HG03097 (cell line): ENCODE results near the gene LCN9.

Experiments used
- ATAC-seq: cut with Tn5 transposase; IDR thresholded peaks from one replicate; pipeline ENCODE4 v1.9.1; 2021; ENCODE audit not compliant: unreplicated experiment, low FRiP score

LCN9 gene

DNA sequence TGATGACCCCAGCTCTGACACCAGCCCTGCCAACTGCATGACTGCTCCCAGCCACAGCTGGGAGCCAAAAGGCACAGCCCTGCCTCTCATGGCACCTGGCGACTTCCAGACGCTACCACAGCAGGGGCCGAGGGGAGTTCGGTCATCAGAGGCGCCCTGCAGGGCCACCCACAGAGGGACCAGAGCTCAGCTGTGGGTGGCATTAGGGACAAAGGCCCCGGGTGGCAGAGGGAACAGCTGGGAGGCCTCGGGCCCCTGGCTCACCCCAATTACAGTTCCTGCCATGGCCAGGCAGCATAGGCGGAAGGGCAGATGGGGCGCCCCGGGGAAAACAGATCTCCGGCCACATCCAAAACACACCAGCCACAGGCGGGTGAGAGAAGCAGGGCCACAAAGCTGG is 32.5 kb downstream of the LCN9 start:
- ATAC-seq, result no peak

DNA sequence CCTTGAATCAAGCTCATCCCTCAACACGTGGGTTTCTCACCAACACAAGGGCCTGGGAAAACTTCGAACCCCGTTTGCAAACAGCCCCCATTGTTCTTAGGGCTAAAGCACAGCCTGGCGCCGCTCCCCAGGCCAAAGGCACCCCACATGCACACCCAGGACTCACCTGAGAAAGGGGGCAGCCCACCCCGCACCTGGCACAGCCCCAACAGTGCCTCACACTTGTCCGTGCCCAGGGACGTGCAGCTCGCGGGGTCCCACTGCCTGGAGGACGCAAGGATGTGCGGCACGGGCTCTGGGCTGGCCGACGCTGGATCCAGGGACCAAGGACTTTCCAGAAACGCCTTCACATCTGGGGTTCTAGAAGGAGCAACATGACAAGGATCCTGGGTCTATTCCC is 33.3 kb downstream of the LCN9 start:
- ATAC-seq, result no peak

DNA sequence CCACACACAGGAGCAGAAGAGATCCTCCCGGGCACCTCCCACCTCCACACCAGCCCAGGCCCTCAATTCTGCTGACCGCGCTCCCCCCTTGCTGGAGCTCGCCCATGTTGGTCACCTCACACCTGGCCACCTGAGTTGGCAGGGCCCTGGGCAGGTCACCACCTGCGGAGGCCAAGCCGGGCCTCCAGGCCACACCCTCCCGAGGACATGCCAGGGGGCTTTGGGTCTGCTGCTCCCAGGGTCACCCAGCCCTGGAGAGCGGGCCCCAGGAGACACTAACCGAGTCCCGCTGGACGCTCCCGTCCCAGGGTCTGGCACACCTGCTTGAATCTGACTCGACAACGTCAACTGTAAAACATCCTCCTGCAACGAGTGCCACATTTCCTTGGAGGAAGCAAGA is 34.1 kb downstream of the LCN9 start:
- no peak for ATAC-seq

DNA sequence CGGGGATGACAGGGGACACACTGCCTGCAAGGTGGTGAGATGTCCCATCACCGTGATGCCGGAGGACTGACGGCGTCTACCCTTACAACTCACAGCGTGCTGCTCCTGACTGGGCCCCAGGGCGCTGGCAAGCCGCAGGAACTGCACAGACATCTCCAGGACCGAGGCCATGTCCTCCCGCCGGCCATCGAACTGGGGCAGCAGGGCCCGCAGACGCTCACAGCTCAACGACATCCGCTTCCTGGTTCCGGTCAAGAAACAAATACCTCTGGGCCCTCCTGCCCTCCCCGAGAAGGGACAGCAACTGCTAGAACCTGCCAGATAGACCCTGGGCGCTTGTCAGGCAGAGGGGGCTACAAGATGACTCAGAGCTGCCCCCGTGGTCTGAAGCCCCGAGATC is 35.1 kb downstream of the LCN9 start:
- no peak for ATAC-seq

DNA sequence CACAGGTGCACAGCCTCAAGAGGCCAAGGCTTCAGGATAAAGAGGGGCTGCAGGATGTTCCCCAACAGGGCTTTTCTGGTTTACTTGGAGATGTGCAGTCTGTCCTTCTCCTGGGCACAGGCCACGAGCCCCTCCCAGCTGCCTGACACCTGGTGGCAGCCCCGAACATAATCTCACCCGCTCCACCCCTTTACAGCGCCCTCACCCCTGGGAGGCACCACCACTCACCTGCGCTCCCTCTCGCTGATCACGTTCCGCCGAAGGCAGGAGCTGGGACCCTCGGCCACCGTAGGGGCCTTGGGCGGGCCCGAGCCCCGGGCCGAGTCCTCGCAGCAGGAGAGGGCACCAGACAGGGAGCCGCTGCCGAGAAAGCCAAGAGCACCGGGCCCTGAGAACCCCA is 35.7 kb downstream of the LCN9 start:
- no peak for ATAC-seq

DNA sequence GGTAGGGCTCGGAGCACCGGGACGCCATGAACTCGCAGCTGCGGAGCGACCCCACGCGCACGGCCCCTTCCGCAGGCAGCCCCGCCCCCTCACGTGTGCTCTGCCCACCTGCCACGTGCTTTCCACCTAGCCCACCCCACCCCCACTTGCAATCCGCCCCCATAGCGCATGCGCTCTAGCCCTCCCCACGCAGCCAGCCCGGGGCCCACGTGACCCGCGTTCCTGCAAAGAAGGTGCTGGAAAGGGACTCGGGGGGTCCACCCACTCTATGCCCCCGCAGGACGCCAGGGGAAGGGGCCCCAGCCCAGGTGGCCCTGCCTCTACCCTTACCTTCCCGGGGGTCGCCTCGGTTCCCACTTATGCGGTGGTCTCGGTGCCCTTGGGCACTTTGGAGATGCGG is 36.3 kb downstream of the LCN9 start, which contains the start of gene SOHLH1:
TSS of gene SOHLH1 (minus strand) at position 42 of the 400 bp plus-strand sequence. CDS start at position 28, 14 bp downstream.
- no peak for ATAC-seq

DNA sequence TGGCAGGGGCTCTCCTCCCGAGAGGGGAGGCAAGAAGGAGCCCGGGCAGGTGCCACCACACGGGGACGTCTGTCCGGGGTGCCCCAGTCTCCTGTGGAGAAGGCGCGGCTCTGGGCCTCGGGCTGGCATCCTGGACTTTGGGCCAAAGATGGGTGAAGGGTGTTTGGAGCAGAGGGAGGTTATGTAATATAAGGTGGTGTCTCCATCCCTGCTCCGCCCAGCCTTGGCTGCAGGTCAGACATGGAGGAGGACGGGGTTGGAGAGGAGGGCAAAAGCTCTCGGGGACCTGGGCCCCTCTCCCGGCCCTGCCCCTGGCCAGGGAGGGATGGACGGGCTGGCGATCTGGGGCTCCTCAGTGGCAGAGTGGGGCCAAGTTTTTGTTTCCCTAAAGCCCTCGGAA is 37.4 kb downstream of the LCN9 start:
- no peak for ATAC-seq

DNA sequence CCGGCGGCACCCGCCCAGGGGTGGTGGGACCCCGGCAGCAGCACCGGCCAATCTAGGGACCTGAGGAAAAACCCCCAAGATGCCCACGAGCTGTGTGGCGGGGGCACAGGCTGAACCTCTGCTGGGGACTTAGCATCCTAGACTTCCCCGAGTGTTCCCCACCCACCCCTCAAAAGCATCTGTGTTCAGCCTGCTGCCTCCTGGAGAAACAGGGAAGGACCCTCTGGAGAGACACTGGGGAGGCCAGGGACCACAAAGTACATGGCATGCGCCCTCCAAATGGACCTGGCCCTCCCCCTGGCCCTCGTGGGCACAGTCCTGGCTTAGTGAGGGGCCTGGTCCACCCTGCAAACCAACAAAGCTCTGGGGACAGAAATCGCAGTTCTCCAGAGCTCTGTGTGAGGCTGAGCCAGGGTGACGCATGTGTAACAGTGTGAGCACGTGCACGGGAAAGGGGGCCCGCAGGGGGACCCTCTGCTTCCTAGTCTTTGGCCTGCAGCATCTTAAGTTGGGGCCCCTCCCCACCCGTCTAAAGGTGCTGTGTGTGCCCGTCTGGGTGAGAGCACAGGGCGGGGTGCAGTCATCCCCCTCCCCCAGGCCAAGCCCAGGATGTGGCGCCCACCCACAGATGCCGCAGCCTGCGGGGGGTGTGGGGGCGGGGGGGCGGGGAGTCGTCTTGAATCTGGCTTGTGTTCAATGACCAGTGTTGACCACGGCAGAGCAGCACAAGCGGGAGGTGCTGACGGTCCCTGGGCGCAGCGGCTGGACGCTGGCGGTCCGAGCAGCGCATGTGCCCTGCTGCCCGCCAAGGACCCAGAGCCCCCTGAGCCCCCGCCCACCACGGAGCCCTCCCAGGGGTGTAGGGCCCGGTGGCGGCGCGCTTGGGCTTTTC is 38.2 kb downstream of the LCN9 start:
- ATAC-seq, result no peak

DNA sequence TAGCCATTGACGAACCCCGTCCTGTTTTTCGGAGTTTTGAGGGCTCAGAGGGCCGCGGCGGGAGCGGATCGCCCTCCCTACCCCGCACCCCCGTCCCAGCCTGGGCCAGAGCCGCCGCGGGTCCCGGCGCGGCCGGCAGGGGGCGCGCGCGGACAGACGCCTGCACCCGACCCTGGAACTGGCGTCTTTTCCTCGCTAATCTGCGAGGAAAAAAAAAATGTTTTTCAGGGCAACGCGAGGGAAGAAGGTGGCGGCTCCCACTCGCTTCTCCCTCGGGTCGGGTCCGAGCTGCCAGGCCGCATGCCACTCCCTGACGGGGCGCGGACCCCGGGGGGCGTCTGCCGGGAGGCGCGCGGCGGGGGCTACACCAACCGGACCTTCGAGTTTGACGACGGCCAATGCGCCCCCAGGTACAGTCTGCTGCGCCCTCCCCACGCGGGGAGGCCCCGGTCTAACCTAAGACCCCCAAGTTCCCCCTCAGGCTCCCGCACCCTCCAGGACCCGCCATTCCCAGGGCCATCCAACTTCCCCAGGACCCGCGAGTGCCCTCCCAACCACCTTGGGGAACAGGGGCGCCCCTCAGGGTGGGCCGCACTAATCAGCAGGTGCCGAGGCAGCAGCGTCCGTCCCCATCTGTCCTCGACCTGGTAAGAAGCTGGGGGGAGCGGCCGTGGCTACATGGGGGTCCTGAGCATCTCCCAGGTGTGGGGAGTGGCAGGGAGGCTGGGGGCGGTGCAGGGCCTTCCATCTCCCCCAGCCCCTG is 39.0 kb downstream of the LCN9 start, which contains the start of gene KCNT1:
TSS of gene KCNT1 (plus strand) at position 227 of the 763 bp plus-strand sequence. CDS start at position 301, 74 bp downstream.
- ATAC-seq, result no peak

DNA sequence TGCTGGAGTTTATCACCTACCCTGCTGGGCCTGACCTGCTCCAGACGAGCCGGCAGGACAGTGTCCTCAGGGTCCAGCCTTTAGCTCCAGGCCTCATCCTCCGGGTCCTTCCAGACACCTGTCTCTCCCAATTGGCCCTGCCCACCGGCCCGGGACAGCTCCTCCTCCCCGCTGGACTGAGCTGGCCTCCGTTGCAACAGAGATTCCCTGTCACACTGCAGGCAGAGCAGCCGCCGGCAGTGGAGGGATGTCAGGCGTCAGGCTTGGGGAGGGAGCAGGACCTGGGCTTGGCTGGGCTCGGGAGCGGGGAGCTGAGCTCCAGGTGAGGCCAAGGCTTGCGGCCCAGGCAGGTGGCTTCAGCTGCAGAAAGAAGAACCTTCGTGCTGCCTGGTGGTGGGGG is 40.6 kb downstream of the LCN9 start:
- ATAC-seq, result no peak

DNA sequence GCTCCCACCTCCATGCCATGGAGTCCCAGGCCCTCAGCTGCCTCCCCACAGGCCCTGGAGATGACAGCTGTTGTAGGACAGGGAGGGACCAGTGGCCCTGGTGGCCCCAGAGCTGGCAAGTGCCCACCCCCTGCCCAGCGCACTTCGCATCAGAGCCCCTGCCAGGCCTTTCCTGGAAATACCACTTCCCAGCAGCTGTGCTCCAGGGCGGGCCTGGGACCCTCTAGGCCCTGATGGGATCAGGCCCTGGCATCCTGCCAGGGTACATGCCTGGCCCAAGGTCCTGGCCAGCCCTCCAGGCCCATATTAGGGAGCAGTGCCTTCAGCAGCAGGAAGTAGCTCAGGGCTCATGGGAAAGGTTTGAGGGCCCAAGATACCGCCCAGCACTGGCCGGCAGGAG is 41.4 kb downstream of the LCN9 start:
- no peak for ATAC-seq

DNA sequence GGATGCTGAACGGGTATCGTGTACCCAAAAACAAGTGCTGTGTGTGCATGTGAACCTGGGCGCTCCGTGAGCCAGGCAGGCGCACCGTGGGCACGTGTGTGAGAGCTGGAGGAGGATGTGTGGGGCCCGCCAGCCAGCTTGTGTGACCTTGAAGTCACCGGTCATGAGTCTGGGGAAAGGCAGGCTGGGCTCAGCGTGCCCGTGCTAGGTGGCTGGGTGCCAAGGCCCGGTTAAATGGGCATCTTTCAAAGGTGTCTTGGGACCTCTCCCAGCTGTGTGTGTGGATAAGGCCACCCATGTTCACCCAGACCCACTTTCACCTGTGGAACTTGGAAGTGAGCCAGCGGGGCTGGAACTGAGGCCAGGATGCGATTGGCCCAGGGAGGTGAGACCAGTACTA is 42.3 kb downstream of the LCN9 start:
- ATAC-seq, result no peak

DNA sequence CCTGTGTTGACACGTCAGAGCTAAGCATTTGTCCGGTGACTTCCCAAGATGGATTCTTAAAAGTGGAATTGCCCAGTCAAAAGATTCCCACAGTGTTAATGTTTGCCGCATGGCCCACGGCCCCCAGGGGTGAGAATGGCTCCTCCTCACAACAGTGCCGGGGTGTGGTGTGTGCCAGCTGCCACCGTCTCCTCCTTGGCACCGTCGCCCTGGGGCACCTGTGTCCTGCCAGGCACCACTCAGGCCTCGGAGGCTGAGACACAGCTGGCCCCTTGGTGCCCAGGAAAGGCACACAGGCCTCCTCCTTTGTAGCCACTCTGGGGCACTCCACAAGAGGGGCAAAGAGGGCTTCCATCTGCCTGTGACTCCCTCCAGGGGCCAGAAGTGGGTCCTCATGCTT is 43.2 kb downstream of the LCN9 start:
- no peak for ATAC-seq

DNA sequence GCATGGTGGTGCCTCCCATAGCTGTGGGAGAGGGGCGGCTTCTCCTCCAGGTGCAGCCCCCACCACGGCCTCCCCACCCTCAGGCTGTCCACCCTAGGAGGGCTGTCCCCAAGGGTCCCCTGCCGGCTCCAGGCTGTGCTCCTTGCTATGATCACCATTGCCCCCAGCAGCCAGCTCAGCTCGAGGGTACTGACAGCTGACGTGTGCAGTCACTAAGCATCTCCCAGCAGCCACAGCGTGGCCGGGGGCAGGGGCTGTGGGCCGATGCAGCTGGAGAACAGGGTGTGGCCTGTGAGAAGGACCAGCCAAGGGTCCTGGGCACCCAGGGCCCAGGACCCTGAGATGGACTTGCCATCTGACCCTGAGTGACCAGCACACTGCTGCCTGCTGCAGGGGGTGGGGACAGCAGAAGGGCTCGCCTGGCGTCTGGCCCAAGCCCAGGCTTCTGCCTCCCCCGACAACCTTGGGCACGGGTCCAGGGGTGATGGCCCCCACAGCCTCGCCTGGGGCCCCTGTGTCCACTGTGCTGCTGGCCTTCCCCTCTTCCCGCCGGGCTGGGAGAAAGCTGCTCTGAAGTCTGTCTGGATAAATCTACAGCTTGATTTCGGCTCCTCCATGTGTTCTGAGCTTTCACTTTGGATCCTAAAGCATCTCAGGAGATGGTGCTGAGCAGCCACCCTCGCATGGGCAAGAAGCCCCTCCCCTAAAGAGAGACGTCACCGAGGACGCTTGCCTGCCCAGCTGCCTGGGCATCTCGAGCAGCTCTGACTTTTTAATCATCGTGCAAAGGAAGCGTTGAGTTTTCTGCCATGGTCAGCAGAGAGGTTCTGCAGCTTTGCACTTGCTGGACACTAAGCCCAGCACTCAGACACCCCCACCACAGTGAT is 44.4 kb downstream of the LCN9 start:
- no peak for ATAC-seq

DNA sequence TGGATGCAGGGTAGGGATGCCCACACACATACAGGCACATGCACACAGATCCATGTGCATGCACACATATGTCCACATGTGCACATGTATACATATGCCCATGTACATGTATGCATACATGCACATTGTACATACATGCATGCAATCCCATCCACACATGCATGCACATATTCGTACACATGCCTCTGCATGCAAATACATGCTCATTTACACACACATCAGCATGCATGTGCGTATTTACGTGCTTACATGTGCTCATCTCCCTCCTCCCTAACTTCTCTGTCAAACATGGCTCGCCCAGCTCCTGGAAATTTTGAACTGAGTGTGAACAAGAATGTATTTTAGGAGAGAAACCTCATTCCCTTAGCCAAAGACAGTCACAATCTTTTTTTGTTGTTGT is 45.1 kb downstream of the LCN9 start:
- ATAC-seq, result no peak

DNA sequence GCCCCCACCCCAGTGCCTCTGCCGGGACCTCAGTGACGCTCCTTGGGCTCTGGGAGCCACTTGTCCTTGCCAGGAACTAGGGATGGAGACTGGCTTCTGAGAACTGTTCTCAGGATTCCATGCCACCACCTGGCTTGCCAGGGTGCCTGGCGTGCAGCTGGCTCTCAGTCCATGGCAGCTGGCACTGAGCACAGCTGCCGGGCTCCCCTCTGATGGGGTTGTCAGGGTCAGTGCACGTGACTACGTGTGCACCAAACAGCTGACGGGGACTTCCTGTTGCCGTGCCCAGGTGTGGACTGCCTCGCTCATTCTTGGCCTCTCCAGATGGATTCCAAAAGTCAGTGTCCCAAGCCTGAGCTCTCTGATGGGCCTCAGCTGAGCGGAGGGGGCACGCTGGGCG is 48.3 kb downstream of the LCN9 start:
- no peak for ATAC-seq

DNA sequence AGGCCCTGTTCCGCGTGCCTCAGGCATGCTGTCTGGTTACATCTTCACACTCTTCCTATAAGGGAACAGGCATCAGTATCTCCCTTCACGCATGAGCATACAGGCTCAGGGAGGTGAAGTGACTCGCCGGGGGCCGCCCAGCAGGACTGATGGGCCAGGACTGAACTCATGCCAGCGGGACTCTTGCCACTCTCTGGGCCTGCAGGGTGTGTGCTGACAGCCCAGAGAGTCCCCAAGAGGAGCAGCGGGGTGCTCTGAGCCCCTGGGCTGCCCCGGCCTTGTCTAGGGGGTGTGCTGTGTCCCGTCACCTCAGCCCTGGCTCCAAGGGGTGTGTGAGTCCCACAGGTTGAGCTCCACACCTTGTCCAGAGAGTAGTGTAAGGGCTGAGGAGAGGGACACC is 48.8 kb downstream of the LCN9 start:
- no peak for ATAC-seq

DNA sequence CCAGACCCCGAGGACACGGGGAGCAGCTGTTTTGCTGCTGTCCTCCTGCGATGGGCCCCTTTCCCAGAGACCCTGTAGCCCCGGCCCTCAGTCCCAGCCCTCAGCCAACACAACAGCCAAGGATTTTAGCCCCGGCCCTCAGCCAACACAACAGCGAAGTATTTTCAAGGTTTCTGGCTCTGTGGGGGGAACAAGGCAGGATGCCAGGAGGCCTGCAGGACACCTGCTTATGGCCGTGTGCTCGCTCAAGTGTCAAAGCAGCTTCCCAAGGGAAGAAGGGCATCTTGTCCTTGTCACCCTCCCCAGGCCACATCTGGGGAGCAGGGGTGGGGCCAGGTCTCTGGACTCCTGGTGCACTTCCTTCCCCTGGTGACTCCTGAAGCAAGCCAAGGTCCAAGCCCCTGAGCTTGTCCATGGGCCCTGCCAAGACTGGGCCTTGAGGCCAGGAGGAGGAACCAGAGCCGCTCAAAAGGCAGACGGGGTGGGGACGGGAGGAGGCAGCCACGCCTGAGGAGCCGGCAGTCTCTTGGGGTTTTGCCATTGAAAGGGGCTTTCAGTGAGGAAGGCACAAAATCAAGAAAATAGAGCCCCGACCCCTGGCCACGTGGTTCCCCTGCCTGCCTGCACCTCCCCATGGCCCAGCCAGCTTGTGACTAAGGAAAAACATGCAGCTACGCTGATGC is 49.6 kb downstream of the LCN9 start:
- ATAC-seq, result no peak

DNA sequence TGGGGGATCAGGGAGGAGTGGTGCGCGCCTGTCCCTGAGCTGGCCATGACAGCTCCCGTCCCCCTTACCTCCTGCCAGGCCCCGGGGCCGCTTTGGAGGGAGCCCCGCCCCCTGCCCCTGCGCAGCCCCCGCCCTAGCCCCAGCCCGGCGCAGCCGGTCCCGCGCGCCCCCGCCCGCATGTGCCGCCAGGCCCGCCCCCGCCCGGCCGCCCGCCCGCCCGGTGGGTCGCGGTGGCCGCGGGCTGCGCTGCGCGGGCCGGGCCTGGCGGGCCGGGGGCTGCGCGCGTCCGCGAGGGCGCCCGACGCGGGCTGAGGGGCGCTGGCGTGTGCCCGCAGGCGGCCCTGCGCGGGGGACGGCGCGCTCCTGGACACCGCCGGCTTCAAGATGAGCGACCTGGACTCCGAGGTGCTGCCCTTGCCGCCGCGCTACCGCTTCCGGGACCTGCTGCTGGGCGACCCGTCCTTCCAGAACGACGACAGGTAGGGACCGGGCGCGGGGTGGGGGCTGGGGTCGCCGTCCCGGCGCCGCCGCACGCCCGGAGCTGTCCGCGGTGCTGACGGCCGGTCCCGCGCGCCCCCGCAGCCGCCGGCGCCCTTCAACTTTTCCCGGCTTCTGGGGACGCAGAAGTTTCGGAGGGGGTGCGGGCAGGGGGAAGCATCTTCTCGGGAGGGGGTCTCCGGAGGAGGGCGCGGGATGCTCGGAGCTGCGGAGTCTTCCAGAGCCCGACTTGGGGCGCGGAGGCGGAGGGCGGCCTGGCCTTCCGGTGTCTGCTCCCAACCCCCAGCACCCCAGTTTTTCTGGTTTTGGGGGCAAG is 51.3 kb downstream of the LCN9 start:
- no peak for ATAC-seq
